ENCODE data around the gene FILIP1. TPM values are rescaled to one million over a fixed set of nuclear protein-coding genes. Genes with fewer than 3 reads are reported as not detected.

Gene FILIP1
- total RNA-seq, 1 experiment from 2014 or later = 0.15 TPM

DNA sequence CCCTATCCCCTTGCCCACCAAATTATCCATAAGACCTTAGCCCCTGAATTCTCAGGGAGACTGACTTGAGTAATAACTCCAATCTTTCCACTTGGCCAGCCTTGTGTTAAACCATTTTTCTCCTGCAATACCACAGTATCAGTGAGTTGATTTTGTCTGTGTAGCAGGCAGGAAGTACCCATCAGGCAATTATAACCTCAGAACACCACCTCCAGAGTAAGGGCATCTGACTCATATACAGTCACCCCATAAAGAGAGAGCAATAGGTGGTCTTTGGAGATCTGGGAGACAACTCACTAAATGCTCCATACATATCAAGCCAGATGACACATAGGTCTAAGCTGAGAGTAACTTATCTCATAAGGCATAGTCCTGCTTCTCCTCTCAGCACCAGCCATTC is 83.7 kb downstream of the FILIP1 start:
- Histone ChIP-seq H3K9me3 (ENCODE audit: low read length) (no peaks in the 10 kb centered on the region), H3K27me3 (ENCODE audit: low read length) (no peaks in the 10 kb centered on the region), H4K20me1 (ENCODE audit: insufficient read depth, low read depth, low read length) (no peaks in the 10 kb centered on the region), H3K4me1 (ENCODE audit: low read length) (no peaks in the 10 kb centered on the region), H2AFZ (ENCODE audit: low read length) (no peak overlapping the region), H3K79me2 (ENCODE audit: low read length) (no peaks in the 10 kb centered on the region), H3K27ac (ENCODE audit: low read length) (no peak overlapping the region), H3K4me3 (ENCODE audit: low read length) (no peak overlapping the region), H3K9ac (ENCODE audit: low read length) (no peak overlapping the region), H3K9me2 (replicated peaks; ENCODE audit: insufficient read depth, low read length) (no peaks in the 10 kb centered on the region), H3K4me2 (ENCODE audit: low read depth, low read length, poor library complexity, severe bottlenecking) (no peak overlapping the region), H3K36me3 (ENCODE audit: insufficient read depth, low read length) (no peaks in the 10 kb centered on the region)
- no peak for DNase-seq

DNA sequence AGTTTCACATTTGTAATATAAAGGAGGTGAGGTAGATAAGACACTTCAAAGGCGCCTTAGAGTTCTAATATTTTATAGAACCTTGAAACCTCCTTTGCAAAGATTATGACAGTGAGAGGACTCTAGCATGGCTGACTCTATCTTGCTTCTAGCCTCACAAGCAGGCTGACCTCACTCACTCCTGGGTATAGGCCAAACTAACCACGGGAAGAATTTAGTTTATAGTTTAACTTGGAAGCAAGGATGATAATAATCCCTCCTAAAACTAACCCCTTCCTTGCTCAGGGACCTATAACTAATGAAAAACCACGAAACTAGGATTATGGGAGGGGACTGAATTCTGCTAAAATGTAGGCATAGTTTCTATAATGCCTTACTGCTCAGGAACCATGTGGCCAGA is 84.3 kb downstream of the FILIP1 start:
- Histone ChIP-seq H3K4me1 (ENCODE audit: low read length) (no peaks in the 10 kb centered on the region), H3K79me2 (ENCODE audit: low read length) (no peaks in the 10 kb centered on the region), H3K9me2 (replicated peaks; ENCODE audit: insufficient read depth, low read length) (no peaks in the 10 kb centered on the region), H3K27ac (ENCODE audit: low read length) (no peak overlapping the region), H3K4me3 (ENCODE audit: low read length) (no peak overlapping the region), H4K20me1 (ENCODE audit: insufficient read depth, low read depth, low read length) (no peaks in the 10 kb centered on the region), H3K36me3 (ENCODE audit: insufficient read depth, low read length) (no peaks in the 10 kb centered on the region), H3K4me2 (ENCODE audit: low read depth, low read length, poor library complexity, severe bottlenecking) (no peak overlapping the region), H3K27me3 (ENCODE audit: low read length) (no peaks in the 10 kb centered on the region), H3K9ac (ENCODE audit: low read length) (no peak overlapping the region), H2AFZ (ENCODE audit: low read length) (no peak overlapping the region), H3K9me3 (ENCODE audit: low read length) (no peaks in the 10 kb centered on the region)
- no peak for DNase-seq

DNA sequence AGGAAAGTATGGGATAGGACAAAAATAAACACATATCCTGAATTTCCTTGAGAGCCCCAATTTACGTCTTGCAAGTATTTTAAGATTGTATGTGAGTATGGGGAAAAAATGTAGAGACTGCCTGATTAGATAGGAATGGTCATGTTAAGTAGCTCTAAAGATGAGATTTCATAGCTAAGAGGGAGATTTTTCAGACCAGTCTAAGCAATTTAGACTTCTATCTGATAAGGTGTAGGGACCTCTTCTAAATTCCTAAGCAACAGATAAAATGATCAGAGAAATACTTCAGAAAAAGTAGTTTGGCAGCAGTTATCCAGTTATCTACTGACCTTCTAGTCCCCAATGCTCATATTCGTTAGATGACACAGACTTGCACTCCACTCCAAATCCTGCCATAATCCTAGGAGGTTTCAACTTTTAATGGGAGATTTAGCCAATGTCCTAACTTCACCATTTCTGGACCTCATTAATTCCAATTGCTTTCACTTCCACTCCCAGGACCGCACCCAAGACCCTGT is 90.0 kb downstream of the FILIP1 start:
- Histone ChIP-seq H3K9me3 (ENCODE audit: low read length) (no peaks in the 10 kb centered on the region), H3K4me1 (ENCODE audit: low read length) (no peaks in the 10 kb centered on the region)
- no peak for DNase-seq

DNA sequence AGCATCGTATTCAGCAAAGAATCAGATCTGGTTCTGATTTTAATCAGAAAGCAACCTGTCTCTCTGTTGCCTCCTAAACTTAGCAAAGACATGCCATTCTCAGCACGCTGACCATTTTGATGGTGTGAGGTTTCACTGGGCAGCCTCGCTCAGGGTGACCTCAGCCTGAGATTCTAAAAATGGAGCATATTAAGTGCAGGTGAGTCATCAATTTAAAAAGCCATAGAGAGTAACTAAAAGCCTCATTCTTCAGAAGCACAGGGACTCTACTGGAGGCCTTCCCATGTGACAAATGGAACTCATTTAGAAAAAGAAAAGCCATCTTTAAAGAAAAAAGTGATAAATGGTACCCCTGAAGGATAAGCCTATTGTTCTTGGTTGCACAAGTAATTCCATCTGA is 91.3 kb downstream of the FILIP1 start:
- H3K4me2 ChIP-seq (ENCODE audit: low read depth, low read length, poor library complexity, severe bottlenecking) = no peak overlapping the region
- no peaks in the 10 kb centered on the region for H3K27me3 ChIP-seq (ENCODE audit: low read length)
- H3K79me2 ChIP-seq (ENCODE audit: low read length) = no peaks in the 10 kb centered on the region
- no peak overlapping the region for H3K4me3 ChIP-seq (ENCODE audit: low read length)
- H3K36me3 ChIP-seq (ENCODE audit: insufficient read depth, low read length) = no peaks in the 10 kb centered on the region
- H4K20me1 ChIP-seq (ENCODE audit: insufficient read depth, low read depth, low read length) = no peaks in the 10 kb centered on the region
- no peaks in the 10 kb centered on the region for H3K9me2 ChIP-seq (replicated peaks; ENCODE audit: insufficient read depth, low read length)
- no peak overlapping the region for H3K27ac ChIP-seq (ENCODE audit: low read length)
- no peak overlapping the region for H2AFZ ChIP-seq (ENCODE audit: low read length)
- DNase-seq = no peak
- no peak overlapping the region for H3K9ac ChIP-seq (ENCODE audit: low read length)
- H3K9me3 ChIP-seq (ENCODE audit: low read length) = no peaks in the 10 kb centered on the region
- no peaks in the 10 kb centered on the region for H3K4me1 ChIP-seq (ENCODE audit: low read length)

More for the DNA sequence above, 90.0 kb downstream of the FILIP1 start:
- H2AFZ ChIP-seq (ENCODE audit: low read length) = no peak overlapping the region
- no peaks in the 10 kb centered on the region for H3K36me3 ChIP-seq (ENCODE audit: insufficient read depth, low read length)
- H3K9ac ChIP-seq (ENCODE audit: low read length) = no peak overlapping the region
- H3K27ac ChIP-seq (ENCODE audit: low read length) = no peak overlapping the region
- no peak overlapping the region for H3K4me3 ChIP-seq (ENCODE audit: low read length)
- no peaks in the 10 kb centered on the region for H3K79me2 ChIP-seq (ENCODE audit: low read length)
- no peaks in the 10 kb centered on the region for H3K9me2 ChIP-seq (replicated peaks; ENCODE audit: insufficient read depth, low read length)
- H3K27me3 ChIP-seq (ENCODE audit: low read length) = no peaks in the 10 kb centered on the region
- H3K4me2 ChIP-seq (ENCODE audit: low read depth, low read length, poor library complexity, severe bottlenecking) = no peak overlapping the region
- H4K20me1 ChIP-seq (ENCODE audit: insufficient read depth, low read depth, low read length) = no peaks in the 10 kb centered on the region

DNA sequence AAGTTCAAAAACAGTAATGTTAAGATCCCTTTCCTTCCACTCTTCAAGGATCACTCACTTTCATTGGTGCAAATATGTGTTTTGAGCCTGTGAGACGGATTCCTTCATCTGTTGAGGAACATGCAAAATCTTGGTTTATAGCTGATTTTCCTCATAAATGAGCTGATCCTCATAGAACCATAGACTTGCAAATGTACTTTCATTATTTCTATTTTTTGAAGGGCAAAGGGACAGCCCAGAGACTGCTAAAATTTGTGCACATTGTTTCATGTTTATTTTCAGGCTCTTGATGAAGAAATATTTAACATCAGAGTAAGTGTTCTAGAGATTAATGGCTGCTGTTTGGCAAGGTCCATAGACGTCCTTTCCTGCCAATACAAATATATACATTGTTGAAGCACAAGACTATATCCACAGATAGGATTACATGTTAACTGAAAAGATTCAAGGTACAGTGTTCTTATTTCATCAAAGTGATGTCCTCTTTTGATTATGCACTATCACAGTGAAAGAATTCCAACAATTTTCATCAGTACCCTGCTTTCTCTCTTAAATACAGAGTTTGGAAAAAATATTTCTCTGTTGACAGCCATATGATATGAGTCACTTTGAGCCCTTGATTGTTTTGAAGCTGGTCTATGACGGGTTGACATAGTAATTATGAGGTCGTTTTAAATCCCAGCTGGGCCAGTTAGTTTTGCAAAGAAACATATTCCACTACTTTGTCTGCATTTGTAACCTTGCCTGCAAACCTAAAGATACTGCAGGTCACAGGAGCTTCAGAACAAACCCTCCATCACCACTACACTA is 95.7 kb downstream of the FILIP1 start:
- no peaks in the 10 kb centered on the region for H3K27me3 ChIP-seq (ENCODE audit: low read length)
- no peaks in the 10 kb centered on the region for H3K79me2 ChIP-seq (ENCODE audit: low read length)
- H3K9ac ChIP-seq (ENCODE audit: low read length) = no peak overlapping the region
- H3K4me1 ChIP-seq (ENCODE audit: low read length) = no peaks in the 10 kb centered on the region
- DNase-seq = no peak
- no peaks in the 10 kb centered on the region for H3K36me3 ChIP-seq (ENCODE audit: insufficient read depth, low read length)
- H4K20me1 ChIP-seq (ENCODE audit: insufficient read depth, low read depth, low read length) = no peaks in the 10 kb centered on the region
- no peak overlapping the region for H3K4me3 ChIP-seq (ENCODE audit: low read length)
- no peak overlapping the region for H3K4me2 ChIP-seq (ENCODE audit: low read depth, low read length, poor library complexity, severe bottlenecking)
- H2AFZ ChIP-seq (ENCODE audit: low read length) = no peak overlapping the region
- H3K9me2 ChIP-seq (replicated peaks; ENCODE audit: insufficient read depth, low read length) = no peaks in the 10 kb centered on the region
- no peak overlapping the region for H3K27ac ChIP-seq (ENCODE audit: low read length)
- H3K9me3 ChIP-seq (ENCODE audit: low read length) = no peaks in the 10 kb centered on the region

DNA sequence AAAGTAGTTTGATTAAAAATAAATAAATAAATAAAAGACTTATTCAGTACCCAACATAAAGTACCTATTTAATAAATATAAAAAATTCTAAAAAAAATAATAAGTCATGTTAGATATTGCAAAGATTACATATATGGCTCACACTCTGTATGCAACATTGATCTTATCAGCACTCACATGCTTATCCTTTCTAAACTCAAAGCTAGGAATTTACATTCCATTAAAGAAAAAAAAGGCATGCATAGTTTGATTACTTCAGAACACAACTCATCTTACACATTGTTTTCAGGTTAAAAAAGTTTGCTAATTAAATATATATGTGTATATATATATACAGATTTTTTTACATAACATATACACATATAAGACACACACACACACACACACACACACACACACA is 96.4 kb downstream of the FILIP1 start:
- Histone ChIP-seq H3K4me2 (ENCODE audit: low read depth, low read length, poor library complexity, severe bottlenecking) (no peak overlapping the region), H3K4me3 (ENCODE audit: low read length) (no peak overlapping the region), H2AFZ (ENCODE audit: low read length) (no peak overlapping the region), H3K9me3 (ENCODE audit: low read length) (no peaks in the 10 kb centered on the region), H3K9me2 (replicated peaks; ENCODE audit: insufficient read depth, low read length) (no peaks in the 10 kb centered on the region), H3K9ac (ENCODE audit: low read length) (no peak overlapping the region), H3K27ac (ENCODE audit: low read length) (no peak overlapping the region), H3K36me3 (ENCODE audit: insufficient read depth, low read length) (no peaks in the 10 kb centered on the region), H3K27me3 (ENCODE audit: low read length) (no peaks in the 10 kb centered on the region), H4K20me1 (ENCODE audit: insufficient read depth, low read depth, low read length) (no peaks in the 10 kb centered on the region), H3K79me2 (ENCODE audit: low read length) (no peaks in the 10 kb centered on the region), H3K4me1 (ENCODE audit: low read length) (no peaks in the 10 kb centered on the region)
- DNase-seq = no peak

DNA sequence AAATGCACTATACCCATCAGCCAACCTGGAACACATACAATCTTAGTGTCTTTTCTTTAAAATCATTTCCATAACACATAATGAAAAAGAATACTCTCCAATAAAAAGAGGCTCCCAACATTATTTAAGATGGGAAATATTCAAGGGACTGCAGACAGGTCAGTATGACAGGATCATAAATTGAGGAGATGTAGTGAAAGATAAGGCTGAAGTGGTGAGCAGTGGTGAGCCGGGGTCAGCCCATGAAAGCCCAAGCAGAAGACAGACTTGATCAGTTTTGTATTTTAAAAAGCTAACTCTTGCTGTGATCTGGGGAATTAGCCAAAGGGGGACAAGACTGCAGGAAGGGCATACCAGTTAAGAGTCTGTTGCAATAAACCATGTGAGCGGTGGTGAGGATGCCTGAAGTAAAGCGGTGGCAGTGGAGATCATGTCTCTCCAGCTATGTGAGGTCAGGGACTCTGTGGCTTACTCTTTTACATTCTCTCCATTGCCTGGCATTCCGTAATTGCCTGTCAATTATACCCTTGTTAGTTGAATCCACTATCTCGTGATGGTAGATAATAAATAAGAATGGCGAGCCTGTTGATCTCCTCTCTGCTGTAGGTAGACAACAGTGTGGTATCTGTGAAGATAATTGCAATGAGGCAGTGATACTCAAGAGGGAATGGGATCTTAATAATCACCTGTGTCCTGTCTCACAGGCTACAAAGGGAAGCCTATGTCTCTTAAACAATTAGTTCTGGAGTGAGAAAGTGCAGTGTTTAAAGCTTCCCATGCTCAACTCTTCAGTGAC is 97.4 kb downstream of the FILIP1 start:
- H3K4me1 ChIP-seq (ENCODE audit: low read length) = no peaks in the 10 kb centered on the region
- H3K27ac ChIP-seq (ENCODE audit: low read length) = no peak overlapping the region
- no peaks in the 10 kb centered on the region for H3K9me2 ChIP-seq (replicated peaks; ENCODE audit: insufficient read depth, low read length)
- H3K79me2 ChIP-seq (ENCODE audit: low read length) = no peaks in the 10 kb centered on the region
- H3K9ac ChIP-seq (ENCODE audit: low read length) = no peak overlapping the region
- no peak overlapping the region for H2AFZ ChIP-seq (ENCODE audit: low read length)
- DNase-seq = no peak
- H4K20me1 ChIP-seq (ENCODE audit: insufficient read depth, low read depth, low read length) = no peaks in the 10 kb centered on the region
- H3K36me3 ChIP-seq (ENCODE audit: insufficient read depth, low read length) = no peaks in the 10 kb centered on the region
- H3K4me3 ChIP-seq (ENCODE audit: low read length) = no peak overlapping the region
- H3K9me3 ChIP-seq (ENCODE audit: low read length) = no peaks in the 10 kb centered on the region
- H3K4me2 ChIP-seq (ENCODE audit: low read depth, low read length, poor library complexity, severe bottlenecking) = no peak overlapping the region
- no peaks in the 10 kb centered on the region for H3K27me3 ChIP-seq (ENCODE audit: low read length)

DNA sequence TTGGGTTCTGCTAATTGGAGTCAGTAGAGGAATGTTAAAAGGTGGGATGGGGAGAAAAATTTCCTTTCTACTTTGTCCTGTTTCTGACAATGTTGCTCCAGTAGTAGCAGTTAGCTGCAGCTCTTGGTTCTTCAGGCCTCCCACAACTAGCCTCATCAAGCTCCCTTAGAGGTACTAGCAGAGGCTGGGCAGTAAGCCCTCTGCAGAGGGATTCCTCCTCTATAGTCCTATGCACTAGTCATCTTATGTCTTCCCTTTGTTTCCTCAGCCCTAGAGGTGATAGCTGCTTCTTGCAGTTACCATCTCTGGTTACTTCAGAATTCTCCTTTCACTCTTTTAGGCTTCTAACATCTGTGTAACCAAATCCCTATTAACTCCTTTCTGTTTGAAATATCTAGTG is 99.8 kb downstream of the FILIP1 start:
- H2AFZ ChIP-seq (ENCODE audit: low read length) = no peak overlapping the region
- no peak overlapping the region for H3K4me2 ChIP-seq (ENCODE audit: low read depth, low read length, poor library complexity, severe bottlenecking)
- H3K4me1 ChIP-seq (ENCODE audit: low read length) = no peaks in the 10 kb centered on the region
- no peak overlapping the region for H3K9ac ChIP-seq (ENCODE audit: low read length)
- no peaks in the 10 kb centered on the region for H3K27me3 ChIP-seq (ENCODE audit: low read length)
- no peaks in the 10 kb centered on the region for H3K79me2 ChIP-seq (ENCODE audit: low read length)
- H3K36me3 ChIP-seq (ENCODE audit: insufficient read depth, low read length) = no peaks in the 10 kb centered on the region
- H4K20me1 ChIP-seq (ENCODE audit: insufficient read depth, low read depth, low read length) = no peaks in the 10 kb centered on the region
- no peak overlapping the region for H3K4me3 ChIP-seq (ENCODE audit: low read length)
- no peak for DNase-seq
- no peaks in the 10 kb centered on the region for H3K9me2 ChIP-seq (replicated peaks; ENCODE audit: insufficient read depth, low read length)
- no peaks in the 10 kb centered on the region for H3K9me3 ChIP-seq (ENCODE audit: low read length)
- no peak overlapping the region for H3K27ac ChIP-seq (ENCODE audit: low read length)
